Activated B cell treated with CpG ODN at 0.5 μM for 24 hours (primary cell): ENCODE measurements around the gene VLDLR. TPM values are rescaled to one million over a fixed set of nuclear protein-coding genes. Genes with fewer than 3 reads are reported as not detected.

ENCODE experiments used
- ATAC-seq: fragments of 200-7000 bp; cut with Tn5 transposase; one replicate; pipeline ENCODE4 v1.10.0; 2021; ENCODE audit warnings: low read depth, mild to moderate bottlenecking, moderate library complexity
- CTCF ChIA-PET: fragments of 350-600 bp; sonication (Branson Sonifier 250); formaldehyde crosslinking; loops from one replicate; lab custom pipeline; 2021; ENCODE audit warnings: antibody characterized with exemption; lab: Charles Lee
- POLR2A ChIA-PET: fragments of 350-600 bp; sonication (Branson Sonifier 250); formaldehyde crosslinking; loops from one replicate; lab custom pipeline; 2021; ENCODE audit warnings: antibody characterized with exemption; lab: Charles Lee
- DNase-seq: peaks from one replicate; pipeline ENCODE4 v3.0.0; 2022
- H3K27ac Mint-ChIP-seq: one replicate; pipeline ENCODE4 v1.8.0; 2020; ENCODE audit warnings: mixed read lengths
- H3K27me3 Mint-ChIP-seq: one replicate; pipeline ENCODE4 v1.8.0; 2021; ENCODE audit warnings: mixed read lengths
- H3K36me3 Mint-ChIP-seq: one replicate; pipeline ENCODE4 v1.8.0; 2021; ENCODE audit warnings: low read depth, mixed read lengths
- H3K4me1 Mint-ChIP-seq: one replicate; pipeline ENCODE4 v1.8.0; 2021; ENCODE audit warnings: mixed read lengths
- H3K4me3 Mint-ChIP-seq: one replicate; pipeline ENCODE4 v1.8.0; 2020; ENCODE audit warnings: mild to moderate bottlenecking, mixed read lengths
- H3K9me3 Mint-ChIP-seq: one replicate; pipeline ENCODE4 v1.8.0; 2020; ENCODE audit warnings: mixed read lengths
- intact Hi-C: fragments of 100-400 bp; cut with micrococcal nuclease; formaldehyde crosslinking; loops from one replicate; pipeline ENCODE4 v1.15.1; 2024
- total RNA-seq: library from RNA; stranded (reverse); gene quantifications from 2 replicates; pipeline ENCODE4 v1.2.3, GENCODE V29; 2022
- TF ChIP-seq, protein P1 (sequence below): fragments of 200-600 bp; IDR thresholded peaks from one replicate; pipeline ENCODE4 v1.8.0; 2022; ENCODE audit warnings: antibody characterized with exemption, mild to moderate bottlenecking

The VLDLR gene
- total RNA-seq, 1 donor from 2014 or later = 1.3 TPM

DNA sequence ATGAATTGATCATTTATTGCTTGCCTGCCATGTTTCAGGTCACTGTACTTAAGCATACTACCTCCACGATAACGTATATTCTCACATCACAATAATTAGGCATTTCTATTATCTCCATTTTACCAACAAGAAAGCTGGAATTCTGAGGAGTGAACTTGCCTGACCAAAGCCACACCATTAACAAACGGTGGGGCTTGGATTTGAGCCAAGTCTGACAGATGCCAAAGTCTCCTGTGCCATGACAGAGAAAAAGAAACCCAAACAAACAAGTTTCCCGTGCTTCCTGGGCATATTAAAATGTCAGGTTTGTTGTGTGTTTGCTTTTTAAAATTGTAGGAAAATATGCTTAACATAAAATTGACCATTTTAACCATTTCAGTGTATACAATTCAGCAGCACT is 54.9 kb downstream of the VLDLR start:
- Mint-ChIP-seq H3K27ac (no peak overlapping the region), H3K4me1 (no peaks in the 10 kb centered on the region), H3K27me3 (peaks cover 3% of the 10 kb centered on the region), H3K9me3 (no peaks in the 10 kb centered on the region), H3K36me3 (no peaks in the 10 kb centered on the region), H3K4me3 (no peak overlapping the region)
- TF ChIP-seq, protein P1, sequence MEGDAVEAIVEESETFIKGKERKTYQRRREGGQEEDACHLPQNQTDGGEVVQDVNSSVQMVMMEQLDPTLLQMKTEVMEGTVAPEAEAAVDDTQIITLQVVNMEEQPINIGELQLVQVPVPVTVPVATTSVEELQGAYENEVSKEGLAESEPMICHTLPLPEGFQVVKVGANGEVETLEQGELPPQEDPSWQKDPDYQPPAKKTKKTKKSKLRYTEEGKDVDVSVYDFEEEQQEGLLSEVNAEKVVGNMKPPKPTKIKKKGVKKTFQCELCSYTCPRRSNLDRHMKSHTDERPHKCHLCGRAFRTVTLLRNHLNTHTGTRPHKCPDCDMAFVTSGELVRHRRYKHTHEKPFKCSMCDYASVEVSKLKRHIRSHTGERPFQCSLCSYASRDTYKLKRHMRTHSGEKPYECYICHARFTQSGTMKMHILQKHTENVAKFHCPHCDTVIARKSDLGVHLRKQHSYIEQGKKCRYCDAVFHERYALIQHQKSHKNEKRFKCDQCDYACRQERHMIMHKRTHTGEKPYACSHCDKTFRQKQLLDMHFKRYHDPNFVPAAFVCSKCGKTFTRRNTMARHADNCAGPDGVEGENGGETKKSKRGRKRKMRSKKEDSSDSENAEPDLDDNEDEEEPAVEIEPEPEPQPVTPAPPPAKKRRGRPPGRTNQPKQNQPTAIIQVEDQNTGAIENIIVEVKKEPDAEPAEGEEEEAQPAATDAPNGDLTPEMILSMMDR = no peak
- ChIA-PET POLR2A (no interaction called here), CTCF (no interaction called here)
- no peak for ATAC-seq
- DNase-seq = no peak
- intact Hi-C loops = no loop called here

DNA sequence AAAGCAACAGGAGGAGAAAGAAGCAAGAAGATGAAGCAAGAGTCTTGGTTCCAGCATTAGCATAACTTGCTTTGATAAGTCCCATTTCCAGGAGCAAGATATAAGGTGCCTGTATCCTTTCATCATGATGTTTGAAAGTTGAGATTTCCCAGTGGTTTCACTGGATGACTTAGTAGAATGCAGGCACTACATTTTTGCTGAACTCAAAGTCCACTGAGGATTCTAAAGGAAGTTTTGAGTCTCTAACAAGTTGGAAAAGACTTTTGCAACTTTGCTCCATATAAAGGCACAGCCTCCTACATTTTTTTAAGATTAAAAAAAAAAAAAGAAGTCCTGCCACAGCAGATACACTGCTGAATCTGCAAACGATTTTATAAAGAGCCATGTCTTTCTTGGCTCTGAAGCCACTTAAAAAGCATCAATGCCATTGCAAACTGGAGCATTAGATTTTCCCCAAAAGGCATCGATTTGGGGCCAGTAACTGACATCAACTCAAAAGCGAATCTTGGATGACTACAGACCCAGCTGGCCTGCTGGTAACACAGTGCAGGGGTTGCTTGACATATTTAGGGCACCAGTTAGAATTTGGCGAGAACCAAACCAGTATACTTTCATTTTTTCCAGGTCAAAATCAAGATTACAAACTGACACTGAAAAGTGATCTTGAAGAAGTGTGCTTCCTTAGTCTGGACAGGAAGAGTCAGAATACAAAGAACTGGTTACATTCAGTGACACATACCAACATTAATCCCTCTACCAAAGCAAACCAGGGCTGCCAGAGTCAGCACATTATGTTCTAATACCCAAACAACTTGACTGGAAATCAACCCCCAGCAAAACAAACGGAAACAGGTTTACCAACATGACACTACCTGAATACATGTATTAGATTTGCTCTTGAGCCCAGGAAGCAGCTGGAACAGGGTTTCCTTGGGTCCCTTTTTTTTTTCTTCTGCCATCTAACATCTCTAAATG is 56.6 kb downstream of the VLDLR start:
- intact Hi-C loops = no loop called here
- CTCF ChIA-PET = no interaction called here
- Mint-ChIP-seq H3K27ac (no peak overlapping the region), H3K27me3 (peaks cover 3% of the 10 kb centered on the region), H3K9me3 (no peaks in the 10 kb centered on the region), H3K36me3 (no peaks in the 10 kb centered on the region), H3K4me3 (no peak overlapping the region), H3K4me1 (no peaks in the 10 kb centered on the region)
- TF ChIP-seq, protein P1 = no peak
- DNase-seq = no peak
- POLR2A ChIA-PET = no interaction called here
- no peak for ATAC-seq

DNA sequence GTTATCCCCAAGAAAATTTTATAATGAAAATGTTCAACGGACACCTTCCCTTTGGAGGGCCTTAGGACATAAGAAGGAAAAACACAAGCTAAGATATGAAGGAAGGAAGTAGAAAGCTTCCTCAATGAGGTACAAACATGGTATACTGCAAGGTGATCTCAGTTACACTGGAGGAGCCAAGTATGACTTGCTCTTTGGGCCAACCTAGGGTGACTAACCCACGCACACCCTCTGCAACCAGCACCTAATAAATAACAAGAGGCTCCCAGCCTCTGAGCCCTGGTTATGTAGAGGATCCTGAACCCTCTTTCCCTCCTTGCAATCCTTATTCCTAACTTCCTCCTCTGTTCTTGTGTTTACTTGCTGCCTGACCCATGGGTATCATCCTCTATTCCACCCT is 57.4 kb downstream of the VLDLR start:
- no peak overlapping the region for H3K4me3 Mint-ChIP-seq
- TF ChIP-seq, protein P1 = no peak
- ChIA-PET CTCF (no interaction called here), POLR2A (no interaction called here)
- H3K9me3 Mint-ChIP-seq = no peaks in the 10 kb centered on the region
- ATAC-seq (no peak), DNase-seq (no peak)
- intact Hi-C loops = no loop called here
- H3K4me1 Mint-ChIP-seq = no peaks in the 10 kb centered on the region
- no peaks in the 10 kb centered on the region for H3K36me3 Mint-ChIP-seq
- no peak overlapping the region for H3K27ac Mint-ChIP-seq
- H3K27me3 Mint-ChIP-seq = peaks cover 3% of the 10 kb centered on the region

DNA sequence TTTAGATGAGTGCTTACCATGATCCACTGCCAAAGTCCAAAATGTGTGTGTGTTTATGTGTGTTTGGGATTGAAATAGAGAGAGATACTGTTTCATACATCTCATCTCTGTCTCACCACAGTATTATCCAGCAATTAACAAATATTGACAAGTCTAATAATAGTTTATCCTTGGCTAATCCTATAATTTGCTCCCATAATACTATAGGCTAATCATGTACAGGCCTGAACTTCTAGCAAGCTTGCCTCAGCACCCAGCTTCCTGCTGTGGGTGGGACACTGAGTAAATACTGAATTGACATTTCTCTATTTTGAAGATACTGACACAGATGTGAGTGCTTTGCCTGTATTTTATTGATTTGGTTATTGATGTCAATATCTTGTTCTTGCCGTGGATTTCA is 60.4 kb downstream of the VLDLR start:
- Mint-ChIP-seq H3K9me3 (no peaks in the 10 kb centered on the region), H3K4me3 (no peak overlapping the region), H3K27me3 (peaks cover 3% of the 10 kb centered on the region), H3K4me1 (no peaks in the 10 kb centered on the region), H3K36me3 (no peaks in the 10 kb centered on the region), H3K27ac (no peak overlapping the region)
- TF ChIP-seq, protein P1 = no peak
- ChIA-PET CTCF (no interaction called here), POLR2A (no interaction called here)
- intact Hi-C loops = no loop called here
- DNase-seq (no peak), ATAC-seq (no peak)

- Mint-ChIP-seq H3K36me3 (no peaks in the 10 kb centered on the region), H3K4me3 (no peak overlapping the region), H3K9me3 (no peaks in the 10 kb centered on the region), H3K27ac (no peak overlapping the region), H3K4me1 (no peaks in the 10 kb centered on the region), H3K27me3 (no peaks in the 10 kb centered on the region)
- ChIA-PET POLR2A (no interaction called here), CTCF (no interaction called here)
- DNase-seq = no peak
- TF ChIP-seq, protein P1 = no peak
- intact Hi-C loops = no loop called here
- ATAC-seq = no peak
Measured at GRCh38 chr9:2686911-2687310, 65.3 kb downstream of the VLDLR start.
